ENCODE results near the gene ARSB.
"Not testable (repeated sequence)": the region's sequence is repeated elsewhere in the genome, so short reads cannot be mapped to it uniquely, and the experiment has no call there.

The ARSB gene

DNA sequence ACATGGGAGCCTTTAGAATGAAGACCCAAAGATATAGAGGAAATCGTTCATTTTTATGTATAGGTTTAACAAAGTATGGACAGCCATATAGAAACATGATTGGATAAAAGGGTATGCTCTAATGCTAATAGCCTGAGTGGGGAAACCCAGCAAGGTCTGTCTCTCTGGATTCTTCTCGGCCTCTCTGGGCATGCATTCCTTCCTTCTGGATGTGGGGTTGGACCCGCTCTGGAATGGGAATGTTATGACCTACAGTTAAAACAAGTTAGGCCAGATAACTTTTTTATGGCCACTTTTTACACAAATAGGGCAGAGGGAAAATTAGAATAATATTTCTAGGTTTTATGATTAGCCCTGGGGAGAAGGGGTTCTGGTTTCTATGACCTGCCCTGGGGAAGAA, 103.2 kb downstream of the ARSB start:
- ATAC-seq (ENCODE audit: low read depth) = no peak
- no peaks in the 10 kb centered on the region for H3K4me1 ChIP-seq (ENCODE audit: insufficient read depth, poor library complexity, severe bottlenecking)
- H3K27me3 ChIP-seq (ENCODE audit: insufficient read depth, poor library complexity, severe bottlenecking) = no peaks in the 10 kb centered on the region

DNA sequence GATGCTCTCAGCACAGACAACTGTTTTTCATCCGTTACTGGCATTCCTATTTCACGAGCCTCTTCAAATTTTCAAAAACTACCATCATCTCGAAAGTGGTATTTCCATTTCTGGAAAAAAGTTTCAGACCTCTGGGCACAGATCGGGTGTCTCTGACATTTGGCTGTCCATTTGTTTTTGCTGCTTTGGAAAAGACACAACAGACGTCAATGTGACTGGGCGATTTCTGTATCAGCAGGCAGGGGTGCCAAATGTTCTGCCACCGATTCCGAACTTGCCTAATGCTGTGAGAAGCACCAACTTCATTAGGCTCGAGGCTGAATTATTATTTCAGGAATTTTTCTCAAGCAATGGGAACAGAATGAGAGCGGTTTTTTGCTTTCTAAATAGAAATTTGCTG, 105.6 kb downstream of the ARSB start:
- no peak for DNase-seq (ENCODE audit: low spot score)
- H3K27me3 ChIP-seq (ENCODE audit: insufficient read depth, poor library complexity, severe bottlenecking) = no peaks in the 10 kb centered on the region
- no peak overlapping the region for H3K4me3 ChIP-seq (ENCODE audit: severe bottlenecking)
- no peaks in the 10 kb centered on the region for H3K36me3 ChIP-seq (ENCODE audit: low read depth)
- no peak overlapping the region for H3K27ac ChIP-seq (ENCODE audit: poor library complexity, severe bottlenecking)
- ATAC-seq (ENCODE audit: low read depth) = no peak
- TF ChIP-seq, protein P1, sequence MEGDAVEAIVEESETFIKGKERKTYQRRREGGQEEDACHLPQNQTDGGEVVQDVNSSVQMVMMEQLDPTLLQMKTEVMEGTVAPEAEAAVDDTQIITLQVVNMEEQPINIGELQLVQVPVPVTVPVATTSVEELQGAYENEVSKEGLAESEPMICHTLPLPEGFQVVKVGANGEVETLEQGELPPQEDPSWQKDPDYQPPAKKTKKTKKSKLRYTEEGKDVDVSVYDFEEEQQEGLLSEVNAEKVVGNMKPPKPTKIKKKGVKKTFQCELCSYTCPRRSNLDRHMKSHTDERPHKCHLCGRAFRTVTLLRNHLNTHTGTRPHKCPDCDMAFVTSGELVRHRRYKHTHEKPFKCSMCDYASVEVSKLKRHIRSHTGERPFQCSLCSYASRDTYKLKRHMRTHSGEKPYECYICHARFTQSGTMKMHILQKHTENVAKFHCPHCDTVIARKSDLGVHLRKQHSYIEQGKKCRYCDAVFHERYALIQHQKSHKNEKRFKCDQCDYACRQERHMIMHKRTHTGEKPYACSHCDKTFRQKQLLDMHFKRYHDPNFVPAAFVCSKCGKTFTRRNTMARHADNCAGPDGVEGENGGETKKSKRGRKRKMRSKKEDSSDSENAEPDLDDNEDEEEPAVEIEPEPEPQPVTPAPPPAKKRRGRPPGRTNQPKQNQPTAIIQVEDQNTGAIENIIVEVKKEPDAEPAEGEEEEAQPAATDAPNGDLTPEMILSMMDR (IDR thresholded peaks at IDR 0.05; ENCODE audit: poor library complexity, severe bottlenecking) = no peak
- no peaks in the 10 kb centered on the region for H3K4me1 ChIP-seq (ENCODE audit: insufficient read depth, poor library complexity, severe bottlenecking)
- no peaks in the 10 kb centered on the region for H3K9me3 ChIP-seq (ENCODE audit: severe bottlenecking)

More for the DNA sequence above, 103.2 kb downstream of the ARSB start:
- no peak overlapping the region for H3K27ac ChIP-seq (ENCODE audit: poor library complexity, severe bottlenecking)
- no peak overlapping the region for H3K4me3 ChIP-seq (ENCODE audit: severe bottlenecking)
- no peak for DNase-seq (ENCODE audit: low spot score)
- H3K9me3 ChIP-seq (ENCODE audit: severe bottlenecking) = no peaks in the 10 kb centered on the region
- TF ChIP-seq, protein P1 (IDR thresholded peaks at IDR 0.05; ENCODE audit: poor library complexity, severe bottlenecking) = no peak
- H3K36me3 ChIP-seq (ENCODE audit: low read depth) = no peaks in the 10 kb centered on the region

DNA sequence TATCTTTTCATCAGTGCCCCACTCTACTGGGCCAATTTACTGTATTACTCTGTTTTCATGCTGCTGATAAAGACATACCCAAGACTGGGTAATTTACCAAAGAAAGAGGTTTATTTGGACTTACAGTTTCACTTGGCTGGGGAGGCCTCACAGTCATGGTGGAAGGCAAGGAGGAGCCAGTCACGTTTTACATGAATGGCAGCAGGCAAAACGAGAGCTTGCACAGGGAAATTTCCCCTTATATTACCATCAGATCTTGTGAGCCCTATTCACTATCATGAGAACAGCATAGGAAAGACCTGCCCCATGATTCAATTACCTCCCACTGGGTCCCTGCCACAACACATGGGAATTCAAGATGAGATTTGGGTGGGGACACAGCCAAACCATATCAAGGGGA, 119.0 kb downstream of the ARSB start:
- not testable (repeated sequence) for H3K4me1 ChIP-seq (ENCODE audit: insufficient read depth, poor library complexity, severe bottlenecking); DNase-seq (ENCODE audit: low spot score); ATAC-seq (ENCODE audit: low read depth); H3K27me3 ChIP-seq (ENCODE audit: insufficient read depth, poor library complexity, severe bottlenecking); H3K9me3 ChIP-seq (ENCODE audit: severe bottlenecking); H3K27ac ChIP-seq (ENCODE audit: poor library complexity, severe bottlenecking); H3K4me3 ChIP-seq (ENCODE audit: severe bottlenecking); H3K36me3 ChIP-seq (ENCODE audit: low read depth)

GRCh38 chr5:78858364-78858763, 126.7 kb downstream of the ARSB start:
- ATAC-seq (ENCODE audit: low read depth) (no peak), DNase-seq (ENCODE audit: low spot score) (no peak)
- H3K4me1 ChIP-seq (ENCODE audit: insufficient read depth, poor library complexity, severe bottlenecking) = no peaks in the 10 kb centered on the region
- TF ChIP-seq, protein P1 (IDR thresholded peaks at IDR 0.05; ENCODE audit: poor library complexity, severe bottlenecking) = no peak
- no peak overlapping the region for H3K4me3 ChIP-seq (ENCODE audit: severe bottlenecking)
- H3K9me3 ChIP-seq (ENCODE audit: severe bottlenecking) = no peaks in the 10 kb centered on the region
- H3K27me3 ChIP-seq (ENCODE audit: insufficient read depth, poor library complexity, severe bottlenecking) = no peaks in the 10 kb centered on the region
- no peak overlapping the region for H3K27ac ChIP-seq (ENCODE audit: poor library complexity, severe bottlenecking)
- H3K36me3 ChIP-seq (ENCODE audit: low read depth) = no peaks in the 10 kb centered on the region

- no peak for ATAC-seq (ENCODE audit: low read depth)
- H3K27ac ChIP-seq (ENCODE audit: poor library complexity, severe bottlenecking) = no peak overlapping the region
- H3K4me3 ChIP-seq (ENCODE audit: severe bottlenecking) = no peak overlapping the region
- H3K9me3 ChIP-seq (ENCODE audit: severe bottlenecking) = no peaks in the 10 kb centered on the region
- H3K4me1 ChIP-seq (ENCODE audit: insufficient read depth, poor library complexity, severe bottlenecking) = no peaks in the 10 kb centered on the region
- TF ChIP-seq, protein P1 (IDR thresholded peaks at IDR 0.05; ENCODE audit: poor library complexity, severe bottlenecking) = no peak
- no peaks in the 10 kb centered on the region for H3K36me3 ChIP-seq (ENCODE audit: low read depth)
- DNase-seq (ENCODE audit: low spot score) = no peak
- H3K27me3 ChIP-seq (ENCODE audit: insufficient read depth, poor library complexity, severe bottlenecking) = no peaks in the 10 kb centered on the region
Observed at GRCh38 chr5:78855026-78855425, 130.1 kb downstream of the ARSB start.

DNA sequence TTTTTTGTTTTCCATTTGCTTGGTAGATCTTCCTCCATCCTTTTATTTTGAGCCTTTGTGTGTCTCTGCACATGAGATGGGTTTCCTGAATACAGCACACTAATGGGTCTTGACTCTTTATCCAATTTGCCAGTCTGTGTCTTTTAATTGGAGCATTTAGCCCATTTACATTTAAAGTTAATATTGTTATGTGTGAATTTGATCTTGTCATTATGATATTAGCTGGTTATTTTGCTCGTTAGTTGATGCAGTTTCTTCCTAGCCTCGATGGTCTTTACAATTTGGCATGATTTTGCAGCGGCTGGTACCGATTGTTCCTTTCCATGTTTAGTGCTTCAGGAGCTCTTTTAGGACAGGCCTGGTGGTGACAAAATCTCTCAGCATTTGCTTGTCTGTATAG, 133.2 kb downstream of the ARSB start:
- not testable (repeated sequence) for H3K9me3 ChIP-seq (ENCODE audit: severe bottlenecking); ATAC-seq (ENCODE audit: low read depth)

More for the DNA sequence above, 133.2 kb downstream of the ARSB start:
- not testable (repeated sequence) for H3K4me1 ChIP-seq (ENCODE audit: insufficient read depth, poor library complexity, severe bottlenecking); H3K36me3 ChIP-seq (ENCODE audit: low read depth); H3K27me3 ChIP-seq (ENCODE audit: insufficient read depth, poor library complexity, severe bottlenecking); DNase-seq (ENCODE audit: low spot score); H3K27ac ChIP-seq (ENCODE audit: poor library complexity, severe bottlenecking); H3K4me3 ChIP-seq (ENCODE audit: severe bottlenecking)

Measured in RWPE2 (cell line).